Right cardiac atrium (tissue), 5 donors: ENCODE results near the gene C19orf47. TPM values are rescaled to one million over a fixed set of nuclear protein-coding genes. Genes with fewer than 3 reads are reported as not detected.

ENCODE experiments used
- ATAC-seq, 2 donors: fragments of 200-7000 bp; cut with Tn5 transposase; one replicate each; pipeline versions ENCODE4 v1.8.0 to v1.9.1; 2020; ENCODE audit warnings: moderate library complexity in 2 of 2, mild to moderate bottlenecking in 1 of 2
- DNase-seq, 3 donors: peaks; one replicate each; pipeline ENCODE4 v3.0.0-alpha.2; 2020
- H3K27ac ChIP-seq: one replicate; pipeline ENCODE4 v1.5.1; 2013; ENCODE audit warnings: mild to moderate bottlenecking, low read length, control low read depth, moderate library complexity
- H3K27me3 ChIP-seq: one replicate; pipeline ENCODE4 v1.6.1; 2013; ENCODE audit not compliant: control insufficient read depth, insufficient read depth
- H3K4me1 ChIP-seq: one replicate; pipeline ENCODE4 v1.6.1; 2013; ENCODE audit warnings: low read length; ENCODE audit not compliant: control insufficient read depth, insufficient read depth
- H3K4me3 ChIP-seq: one replicate; pipeline ENCODE4 v1.5.1; 2013; ENCODE audit warnings: low read length, control low read depth
- H3K9me3 ChIP-seq: one replicate; pipeline ENCODE4 v1.6.1; 2013; ENCODE audit warnings: low read length; ENCODE audit not compliant: control insufficient read depth
- WGBS: extraction: QIAGEN DNeasy Blood & Tissue Kit; methylation state at CpG from one replicate; pipeline ENCODE4 v1.1.7; 2013; 5-methylcytosine and 5-hydroxymethylcytosine counted together
- intact Hi-C, 4 donors: fragments of 100-400 bp; cut with DNase I; formaldehyde crosslinking; loops; one replicate each; pipeline versions ENCODE4 v1.11.0 to v1.14.0; 2022 to 2023
- polyA plus RNA-seq: library from polyadenylated mRNA; stranded (reverse); fragments of 200-250 nt; gene quantifications from one replicate; pipeline ENCODE4 v1.2.3, GENCODE V29; 2013
- total RNA-seq, 4 donors: library from RNA; stranded (reverse); fragmentation: NEBNext Ultra II Directional; extraction: Animal tissue kit (Norgen Biotek cat#: 25700); gene quantifications; one replicate each; pipeline ENCODE4 v1.2.1, GENCODE V29; 2021
- donor health status: healthy with polysubstance abuse.
- donor health status: DM: no; HTN: yes; CAD: no.
- donor health status: DM: no; HTN: no; CAD: no.
- donor health status: DM: no; HTN: yes; CAD: no; lungs with severe emphysema.
- donor health status: DM: yes; HTN: yes; CAD: no.

Gene C19orf47
- total and polyA plus RNA-seq, 5 donors, result 116 to 194 (median 158) TPM

DNA sequence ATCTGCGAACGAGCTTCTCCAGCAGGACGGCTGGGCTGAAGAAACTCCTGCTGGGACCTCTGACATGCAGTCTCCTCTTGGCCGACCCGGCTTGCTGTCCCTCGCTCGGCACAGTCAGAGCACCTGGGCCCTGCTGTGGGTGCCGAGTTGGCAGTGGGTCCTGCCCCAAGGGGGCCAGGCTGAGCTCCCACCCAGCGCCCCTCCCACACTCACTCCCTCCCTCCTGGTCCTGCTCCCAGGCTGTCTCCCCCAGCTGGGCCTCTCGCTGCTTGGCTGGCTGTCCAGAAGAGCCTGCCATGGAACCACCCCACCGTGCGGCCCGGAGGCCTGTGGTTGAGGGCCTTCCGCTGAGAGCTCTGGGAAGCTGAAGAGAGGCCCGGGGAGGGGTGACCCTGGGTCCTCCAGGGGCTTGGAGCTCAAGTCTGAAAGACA is 69.1 kb downstream of the C19orf47 start:
- 40% methylated on average over 15 of the region's 15 CpGs for whole genome bisulfite sequencing
- no peak overlapping the region for H3K4me3 ChIP-seq
- ATAC-seq (peak; percentile 75 to 80), DNase-seq (peak; percentile 77 to 93 (median 93))
- no peaks in the 10 kb centered on the region for H3K27me3 ChIP-seq
- H3K9me3 ChIP-seq, result no peaks in the 10 kb centered on the region
- H3K27ac ChIP-seq, result peak overlapping the region; percentile 69
- intact Hi-C loops, result no loop called here
- H3K4me1 ChIP-seq, result peaks cover 30% of the 10 kb centered on the region

DNA sequence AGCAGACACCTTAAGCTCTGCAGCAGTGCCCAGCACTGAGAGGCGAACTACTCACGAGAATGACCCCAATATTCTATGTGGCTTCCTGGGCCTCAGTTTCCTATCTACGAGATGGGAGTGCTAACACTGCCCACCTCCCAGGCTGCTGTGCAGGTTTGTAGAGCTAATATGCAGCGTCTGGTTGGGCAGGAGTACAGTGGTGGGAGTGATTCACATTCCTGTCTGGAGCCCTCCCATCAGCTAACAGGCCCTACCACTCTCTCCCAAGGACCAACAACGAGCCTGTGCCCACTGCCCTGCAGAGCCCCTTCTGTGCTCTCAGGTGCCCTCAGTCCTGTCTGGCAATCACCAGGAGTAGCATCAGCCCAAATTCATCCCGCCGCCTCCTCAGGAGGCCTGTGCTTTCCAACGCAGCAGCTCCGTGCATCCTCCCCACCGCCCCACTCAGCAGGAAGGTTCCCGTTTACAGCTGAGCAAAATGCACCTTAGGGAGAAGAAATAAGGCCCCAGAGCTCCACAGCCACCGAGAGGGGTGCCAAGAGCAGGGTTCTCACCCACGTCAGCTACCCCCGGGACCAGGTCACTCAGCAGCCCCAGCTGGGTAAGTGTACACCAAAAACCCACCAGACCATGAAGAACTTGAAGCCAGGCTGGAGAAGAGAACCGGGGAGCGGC is 69.7 kb downstream of the C19orf47 start:
- intact Hi-C loops, result no loop called here
- H3K27me3 ChIP-seq, result no peaks in the 10 kb centered on the region
- no peaks in the 10 kb centered on the region for H3K9me3 ChIP-seq
- no peak overlapping the region for H3K4me3 ChIP-seq
- H3K27ac ChIP-seq, result peak overlapping the region; percentile 69
- no peak for ATAC-seq
- peak in 1 of 3 donors; percentile 33 for DNase-seq
- peaks cover 31% of the 10 kb centered on the region for H3K4me1 ChIP-seq
- 53% methylated on average over 16 of the region's 16 CpGs for WGBS

DNA sequence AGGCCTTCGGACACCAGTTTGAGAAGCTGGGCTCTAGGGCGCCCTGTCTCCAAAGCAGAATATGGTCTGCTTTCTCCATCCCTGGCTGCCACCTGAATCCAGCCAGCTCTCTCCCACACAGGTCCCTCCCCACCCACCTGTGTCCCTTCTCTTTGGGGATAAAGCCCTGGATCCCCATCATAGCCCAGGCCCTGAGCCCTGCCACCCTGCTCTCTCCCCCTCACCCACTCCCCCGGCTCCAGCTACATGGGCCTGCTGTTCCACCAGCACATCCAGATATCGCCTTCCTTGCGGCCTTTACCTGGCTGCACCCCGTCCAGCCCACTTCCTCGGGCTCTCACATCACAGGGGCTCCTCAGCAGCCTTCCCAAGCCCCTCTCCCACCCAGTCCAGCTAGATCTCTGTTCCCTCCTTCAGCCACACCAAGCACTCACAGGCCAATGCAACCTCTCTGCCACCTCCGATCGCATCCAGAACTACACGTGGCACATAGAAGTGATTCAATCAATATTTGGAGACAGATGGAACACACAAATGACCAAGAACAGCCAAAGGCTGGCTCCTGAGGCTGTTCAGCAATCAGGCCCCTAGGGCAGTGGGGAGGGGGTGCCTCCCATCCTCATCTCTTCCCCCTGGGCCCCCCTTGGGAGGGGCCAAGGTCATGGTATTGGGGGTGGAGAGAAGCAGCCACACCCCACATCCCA is 70.7 kb downstream of the C19orf47 start:
- Histone ChIP-seq H3K4me1 (peaks cover 28% of the 10 kb centered on the region), H3K9me3 (no peaks in the 10 kb centered on the region), H3K4me3 (no peak overlapping the region), H3K27me3 (no peaks in the 10 kb centered on the region), H3K27ac (no peak overlapping the region)
- DNase-seq (peak in 1 of 3 donors; percentile 38), ATAC-seq (no peak)
- WGBS, result 79% methylated on average over 10 of the region's 10 CpGs
- intact Hi-C loops, result no loop called here

DNA sequence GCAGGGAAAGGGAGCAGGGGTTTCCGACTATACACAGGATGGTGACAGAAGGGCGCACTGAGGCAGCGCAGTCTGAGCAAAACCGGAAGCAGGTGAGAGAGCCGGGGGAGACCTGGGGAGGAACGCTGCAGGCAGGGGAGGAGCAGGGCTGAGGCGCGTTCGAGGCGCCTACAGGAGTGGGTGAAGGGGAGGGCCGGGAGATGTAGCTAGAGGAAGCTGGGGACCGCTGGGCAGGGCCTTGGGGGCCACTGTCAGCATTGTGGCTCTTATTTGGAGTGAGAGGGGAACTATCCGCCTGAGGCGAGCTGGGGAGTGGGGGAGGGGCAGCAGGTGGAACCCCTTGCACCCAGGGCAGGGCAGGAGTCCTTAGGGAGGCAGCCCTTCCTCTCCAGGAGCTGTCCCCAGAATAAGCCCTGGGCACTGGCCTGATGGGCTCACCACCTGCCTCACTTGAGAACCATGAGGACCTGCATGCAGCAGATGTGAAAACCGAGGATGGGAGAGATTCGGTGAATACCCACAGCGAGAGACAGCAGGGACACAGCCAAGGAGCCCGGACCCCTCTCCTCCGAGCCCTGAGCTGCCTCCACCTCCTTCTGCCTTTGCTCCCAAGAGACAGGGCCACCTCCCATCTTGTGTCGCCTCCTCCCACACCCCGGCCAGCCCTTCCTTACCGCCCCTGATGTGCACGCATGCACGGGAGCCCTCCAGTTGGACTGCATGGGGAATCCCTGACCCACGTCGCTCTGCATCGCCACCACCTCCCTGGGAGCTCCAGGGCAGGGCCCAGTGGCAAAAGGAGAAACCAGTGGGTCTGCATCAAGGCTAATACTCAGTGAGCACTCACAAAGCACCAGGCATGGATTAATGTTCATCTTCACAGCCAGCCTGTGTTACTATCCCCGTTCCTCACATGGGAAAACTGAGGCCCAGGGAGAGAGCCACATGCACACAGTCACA is 73.3 kb downstream of the C19orf47 start:
- no peak for ATAC-seq
- intact Hi-C loops, result no loop called here
- H3K4me1 ChIP-seq, result peaks cover 16% of the 10 kb centered on the region

DNA sequence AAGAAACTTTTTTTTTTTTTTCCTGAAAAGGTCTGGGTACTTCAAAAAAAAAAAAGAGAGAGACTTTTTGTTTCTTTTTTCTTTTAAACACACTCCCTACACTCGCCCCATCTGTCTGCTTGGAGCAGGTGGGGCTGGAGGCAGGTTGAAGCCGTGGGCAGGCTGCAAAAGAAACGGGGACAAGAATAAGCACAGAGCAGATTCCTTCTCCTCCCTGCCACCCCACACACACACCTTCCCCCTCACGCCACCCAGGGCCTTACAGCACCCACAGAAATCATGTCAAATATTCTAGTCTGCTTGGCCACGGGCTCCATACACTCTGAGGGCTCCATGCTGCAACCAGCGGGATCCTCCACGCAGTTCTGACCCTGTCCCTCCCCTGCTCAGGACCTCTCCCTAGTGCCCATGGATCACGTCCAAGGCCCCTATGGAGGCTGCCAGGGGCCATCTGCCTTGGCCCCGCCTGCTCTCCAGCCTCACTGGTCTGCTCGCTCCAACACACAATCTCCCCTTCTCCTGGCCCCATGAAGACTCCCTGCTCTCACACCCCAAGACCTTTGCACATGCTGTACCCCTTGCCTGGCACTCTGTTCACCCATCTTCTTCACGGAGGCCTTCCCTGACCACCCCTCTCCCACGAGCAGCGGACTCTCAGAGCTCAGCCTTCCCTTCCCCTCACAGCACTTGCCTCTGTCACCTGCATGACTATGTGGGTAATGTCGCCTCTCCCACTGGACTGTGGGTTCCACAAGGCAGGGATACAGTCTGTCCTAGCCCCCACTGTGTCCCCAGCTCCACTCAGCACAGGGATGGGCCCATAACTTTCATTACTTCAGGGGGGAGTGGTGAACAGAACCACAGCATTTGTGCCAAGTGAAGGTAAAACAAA is 74.5 kb downstream of the C19orf47 start:
- WGBS, result 54% methylated on average over 14 of the region's 14 CpGs
- peak in 1 of 3 donors; percentile 68 for DNase-seq
- ATAC-seq, result peak; percentile 30 to 31
- Histone ChIP-seq H3K27me3 (no peaks in the 10 kb centered on the region), H3K9me3 (no peaks in the 10 kb centered on the region), H3K4me3 (no peak overlapping the region), H3K4me1 (peaks cover 14% of the 10 kb centered on the region), H3K27ac (peak overlapping the region; percentile 5)
- intact Hi-C loops, result no loop called here

More for the DNA sequence above, 73.3 kb downstream of the C19orf47 start:
- no peaks in the 10 kb centered on the region for H3K9me3 ChIP-seq
- DNase-seq, result peak in 1 of 3 donors; percentile 53
- H3K27me3 ChIP-seq, result no peaks in the 10 kb centered on the region
- no peak overlapping the region for H3K4me3 ChIP-seq
- WGBS, result 67% methylated on average over 28 of the region's 28 CpGs
- H3K27ac ChIP-seq, result no peak overlapping the region

DNA sequence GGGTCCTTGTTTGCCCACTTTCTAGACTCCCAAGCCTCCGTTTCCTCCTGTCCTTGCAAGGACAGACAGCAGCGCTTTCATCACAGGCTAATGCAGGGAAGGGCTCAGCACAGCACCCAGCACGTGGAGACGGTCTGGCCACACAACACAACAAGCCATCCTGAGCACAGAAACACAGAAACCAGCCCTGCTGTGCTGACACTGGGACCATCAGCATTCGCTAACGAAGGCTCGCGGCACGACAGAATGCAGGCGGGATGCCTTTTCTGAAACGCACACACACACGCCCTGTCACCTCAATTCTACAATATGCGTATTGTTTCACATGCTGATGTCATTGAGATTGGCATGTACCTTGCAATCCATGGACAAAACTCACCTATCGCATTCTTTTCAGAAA is 75.9 kb downstream of the C19orf47 start:
- DNase-seq, result peak in 1 of 3 donors; percentile 33

DNA sequence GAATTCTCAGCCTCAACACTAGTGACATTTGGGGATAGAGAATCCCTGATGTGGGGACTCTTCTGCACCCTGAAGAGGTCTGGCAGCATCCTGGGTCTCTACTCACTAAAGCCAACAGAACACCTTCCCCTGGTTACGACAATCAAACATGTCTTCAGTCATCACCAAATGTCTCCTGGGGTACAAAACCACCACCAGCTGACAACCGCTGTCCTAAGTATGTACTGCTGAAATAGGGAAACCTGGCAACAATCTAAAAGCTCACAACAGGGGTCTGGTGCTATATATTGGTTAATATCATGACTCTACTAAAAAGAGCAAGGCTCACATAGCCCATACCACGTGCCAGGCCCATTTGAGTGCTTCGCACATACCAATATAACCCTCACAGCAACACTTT is 76.5 kb downstream of the C19orf47 start:
- Histone ChIP-seq H3K27me3 (no peaks in the 10 kb centered on the region), H3K4me1 (peaks cover 14% of the 10 kb centered on the region), H3K9me3 (no peaks in the 10 kb centered on the region), H3K27ac (no peak overlapping the region), H3K4me3 (no peak overlapping the region)
- intact Hi-C loops, result no loop called here
- WGBS, result 83% methylated on average over 4 of the region's 4 CpGs
- DNase-seq (no peak), ATAC-seq (no peak)

More for the DNA sequence above, 75.9 kb downstream of the C19orf47 start:
- Histone ChIP-seq H3K4me3 (no peak overlapping the region), H3K9me3 (no peaks in the 10 kb centered on the region), H3K4me1 (peaks cover 10% of the 10 kb centered on the region), H3K27ac (no peak overlapping the region), H3K27me3 (no peaks in the 10 kb centered on the region)
- WGBS, result 88% methylated on average over 14 of the region's 14 CpGs
- no peak for ATAC-seq
- intact Hi-C loops, result no loop called here

DNA sequence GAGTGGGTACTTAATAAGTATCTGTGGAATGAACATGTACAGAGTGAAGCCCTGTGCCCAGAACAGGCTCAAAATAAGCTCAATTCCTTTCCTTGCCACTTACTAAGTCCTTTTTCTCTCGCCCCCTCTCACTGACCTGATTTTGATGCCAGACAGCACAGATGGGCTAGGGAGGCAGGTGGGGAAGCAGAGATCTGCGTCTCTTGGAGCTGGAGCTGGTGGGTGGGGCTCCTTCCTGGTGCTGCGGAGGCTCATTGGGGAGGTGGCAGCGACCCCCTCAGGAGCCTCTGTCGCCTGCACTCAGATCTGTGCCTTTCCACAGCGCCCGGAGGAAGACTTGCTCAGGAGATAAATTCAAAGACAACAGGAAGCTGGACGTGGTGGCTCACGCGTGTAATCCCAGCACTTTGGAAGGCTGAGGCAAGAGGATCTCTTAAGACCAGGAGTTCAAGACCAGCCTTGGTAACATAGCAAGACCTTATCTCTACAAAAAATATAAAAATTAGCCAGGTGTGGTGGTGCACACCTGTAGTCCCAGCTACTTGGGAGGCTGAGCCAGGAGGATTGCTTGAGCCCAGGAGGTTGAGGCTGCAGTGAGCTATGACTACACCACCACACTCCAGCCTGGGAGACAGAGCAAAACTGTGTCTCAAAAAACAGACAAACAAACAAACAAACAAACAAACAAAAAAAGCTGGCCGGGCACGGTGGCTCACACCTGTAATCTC is 77.7 kb downstream of the C19orf47 start:
- intact Hi-C loops, result no loop called here
- Histone ChIP-seq H3K27ac (no peak overlapping the region), H3K4me3 (no peak overlapping the region), H3K4me1 (peaks cover 24% of the 10 kb centered on the region), H3K9me3 (no peaks in the 10 kb centered on the region), H3K27me3 (no peaks in the 10 kb centered on the region)
- 65% methylated on average over 12 of the region's 12 CpGs for WGBS
- DNase-seq (peak in 1 of 3 donors; percentile 60), ATAC-seq (no peak)
